ENCODE results near the gene GSTCD.

- TF ChIP-seq CTCF (IDR thresholded peaks at IDR 0.05; ENCODE audit: low read depth, low read length, missing input control) (no peak), SP1 (IDR thresholded peaks at IDR 0.05) (no peak), MAX (IDR thresholded peaks at IDR 0.05) (no peak), RAD21 (IDR thresholded peaks at IDR 0.05) (no peak), TAF1 (conservative IDR thresholded peaks at IDR 0.05) (no peak), ZBTB33 (IDR thresholded peaks at IDR 0.05) (no peak), EGR1 (IDR thresholded peaks at IDR 0.05; ENCODE audit: low read depth in 2 of 2) (no peak), YY1 (IDR thresholded peaks at IDR 0.05) (no peak)
Observed at GRCh38 chr4:105767579-105767978, 59.0 kb downstream of the GSTCD start.
